Measurements from ENCODE around the gene PPL. TPM values are rescaled to one million over a fixed set of nuclear protein-coding genes. Genes with fewer than 3 reads are reported as not detected.

PPL gene
- total and polyA plus RNA-seq, 3 experiments from 2014 or later, result 0.29 TPM; not detected in 2

DNA sequence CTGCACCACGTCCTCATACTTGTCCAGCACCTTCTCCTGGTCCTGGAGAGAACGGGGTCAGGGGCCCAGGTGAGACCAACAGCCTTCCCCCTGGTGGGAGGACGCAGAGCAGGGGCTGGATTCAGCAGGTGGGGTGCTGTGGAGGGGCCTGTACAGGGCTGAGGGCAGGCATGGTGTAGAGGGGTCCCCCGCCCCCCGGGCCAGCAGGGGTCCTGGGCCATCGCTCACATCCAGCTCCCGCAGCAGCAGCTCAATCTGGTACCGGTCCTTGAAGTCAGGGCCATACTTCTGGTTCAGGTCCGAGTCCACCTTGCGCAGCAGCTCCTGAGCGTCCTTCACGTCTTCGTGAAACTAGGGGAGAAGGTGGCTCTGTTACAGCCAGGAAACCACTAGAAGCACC lies 41.6 kb downstream of the PPL start:
- POLR2A ChIA-PET, result no interaction called here

DNA sequence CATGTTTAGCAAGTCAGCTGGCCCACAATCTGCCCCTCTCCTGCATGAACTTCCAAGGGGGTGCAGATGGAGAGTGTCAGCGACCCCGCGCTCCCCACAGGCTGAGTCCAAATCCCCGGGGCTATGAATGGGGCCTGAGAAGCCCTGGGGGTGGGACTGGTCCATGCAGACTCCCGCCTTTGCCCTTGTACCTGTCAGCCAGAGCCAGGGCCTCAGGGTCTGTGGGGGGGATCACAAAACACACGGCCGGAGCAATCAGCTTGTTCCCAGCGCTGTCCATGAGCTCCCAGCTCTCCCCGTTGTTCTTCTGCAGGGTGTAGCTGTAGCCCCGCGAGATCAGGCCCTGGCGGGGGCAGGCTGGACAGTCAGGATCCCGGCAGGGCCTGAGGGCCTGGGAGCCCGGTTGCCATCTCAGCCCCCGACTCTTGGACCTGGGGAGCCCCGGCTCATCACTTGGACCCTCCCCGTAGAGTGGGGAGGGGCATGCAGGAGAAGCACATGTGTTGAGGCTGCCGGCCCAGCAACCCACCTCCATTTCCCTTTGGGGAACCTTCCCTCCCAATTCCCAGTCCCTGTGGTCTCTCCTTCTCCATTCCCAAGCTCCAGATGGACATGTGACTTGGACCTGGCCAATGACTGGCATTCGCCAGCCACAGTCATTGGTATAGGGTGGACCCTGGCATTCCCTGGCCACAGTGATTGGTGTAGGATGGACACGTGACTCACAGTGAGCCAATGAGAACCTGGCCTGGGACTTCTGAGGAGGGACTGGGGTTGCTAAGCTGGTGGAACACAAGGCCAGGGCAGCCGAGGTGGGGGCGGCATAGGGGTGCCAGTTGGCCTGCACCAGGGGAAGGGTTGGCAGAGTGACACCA lies 42.4 kb downstream of the PPL start:
- no peaks in the 10 kb centered on the region for H3K4me1 Mint-ChIP-seq
- peaks cover 8% of the 10 kb centered on the region in 2 donors for H3K27me3 Mint-ChIP-seq
- ChIA-PET POLR2A (no interaction called here), CTCF (no interaction called here)
- no peaks in the 10 kb centered on the region for H3K9me3 Mint-ChIP-seq
- no peaks in the 10 kb centered on the region for H3K36me3 Mint-ChIP-seq
- no peak overlapping the region for H3K27ac Mint-ChIP-seq
- Histone ChIP-seq H3K9me3 (ENCODE audit: low read length) (no peaks in the 10 kb centered on the region), H3K4me1 (ENCODE audit: insufficient read depth, low read length) (no peaks in the 10 kb centered on the region), H3K27ac (ENCODE audit: low read depth, low read length) (no peak overlapping the region), H3K4me3 (ENCODE audit: low read length) (no peak overlapping the region), H3K27me3 (ENCODE audit: insufficient read depth, low read length, poor library complexity, severe bottlenecking) (no peaks in the 10 kb centered on the region), H3K36me3 (ENCODE audit: insufficient read depth, low read length) (no peaks in the 10 kb centered on the region)
- DNase-seq, result no peak
- no peak overlapping the region for H3K4me3 Mint-ChIP-seq

More for the DNA sequence above, 41.6 kb downstream of the PPL start:
- Histone ChIP-seq H3K4me3 (ENCODE audit: low read length) (no peak overlapping the region), H3K36me3 (ENCODE audit: insufficient read depth, low read length) (no peaks in the 10 kb centered on the region), H3K27me3 (ENCODE audit: insufficient read depth, low read length, poor library complexity, severe bottlenecking) (no peaks in the 10 kb centered on the region), H3K9me3 (ENCODE audit: low read length) (no peaks in the 10 kb centered on the region), H3K27ac (ENCODE audit: low read depth, low read length) (no peak overlapping the region), H3K4me1 (ENCODE audit: insufficient read depth, low read length) (no peaks in the 10 kb centered on the region)
- no peaks in the 10 kb centered on the region for H3K4me1 Mint-ChIP-seq
- H3K36me3 Mint-ChIP-seq, result no peaks in the 10 kb centered on the region
- H3K27ac Mint-ChIP-seq, result no peak overlapping the region
- DNase-seq, result no peak
- no peaks in the 10 kb centered on the region for H3K9me3 Mint-ChIP-seq
- peaks cover 10 to 14% of the 10 kb centered on the region in 2 donors for H3K27me3 Mint-ChIP-seq
- CTCF ChIA-PET, result no interaction called here
- no peak overlapping the region for H3K4me3 Mint-ChIP-seq

DNA sequence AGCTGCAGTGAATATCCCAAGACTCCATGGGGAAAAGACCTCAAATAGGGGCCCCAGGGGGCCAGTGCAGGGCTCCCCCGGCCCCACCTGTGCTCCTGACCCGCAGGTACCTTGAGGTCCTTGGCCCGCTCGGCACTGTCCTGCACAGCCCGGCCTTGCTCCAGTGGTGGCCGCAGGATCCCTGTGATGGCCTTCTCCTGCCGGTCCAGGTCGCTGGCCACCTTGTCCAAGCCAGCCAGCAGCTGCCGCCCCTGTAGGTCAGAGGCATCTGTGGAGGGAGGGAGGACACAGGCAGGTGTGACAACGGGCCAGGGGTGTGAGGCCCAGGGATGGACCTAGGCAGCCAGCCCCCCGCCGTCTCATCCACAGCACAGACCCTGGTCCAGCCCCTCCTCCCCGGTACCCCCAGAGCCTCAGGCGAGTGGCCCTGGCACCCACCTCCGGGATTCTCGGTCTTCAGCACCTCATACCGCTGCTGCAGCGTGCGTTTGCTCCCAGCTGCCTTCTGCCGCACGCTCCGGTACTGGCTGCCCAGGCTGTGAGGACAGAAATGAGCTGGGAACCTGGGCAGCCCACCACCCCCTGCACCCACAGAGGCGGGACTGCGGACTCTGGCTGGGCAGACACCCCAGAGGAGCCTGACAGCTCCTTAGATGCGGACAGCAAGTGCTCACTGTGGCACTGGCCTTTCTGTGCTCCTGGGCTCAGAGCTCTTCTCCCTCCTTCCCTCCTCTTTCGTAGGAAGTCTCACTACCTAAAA lies 43.7 kb downstream of the PPL start:
- Mint-ChIP-seq H3K9me3 (no peaks in the 10 kb centered on the region), H3K27ac (no peak overlapping the region), H3K36me3 (peaks cover 0 to 1% (median 0%) of the 10 kb centered on the region in 3 donors), H3K27me3 (peaks cover 2 to 4% of the 10 kb centered on the region in 2 donors), H3K4me3 (no peak overlapping the region), H3K4me1 (no peaks in the 10 kb centered on the region)
- DNase-seq, result no peak
- ChIA-PET POLR2A (no interaction called here), CTCF (no interaction called here)
- no peaks in the 10 kb centered on the region for H3K4me1 ChIP-seq (ENCODE audit: insufficient read depth, low read length)
- H3K27ac ChIP-seq (ENCODE audit: low read depth, low read length), result no peak overlapping the region
- no peaks in the 10 kb centered on the region for H3K27me3 ChIP-seq (ENCODE audit: insufficient read depth, low read length, poor library complexity, severe bottlenecking)
- H3K36me3 ChIP-seq (ENCODE audit: insufficient read depth, low read length), result no peaks in the 10 kb centered on the region
- no peaks in the 10 kb centered on the region for H3K9me3 ChIP-seq (ENCODE audit: low read length)
- no peak overlapping the region for H3K4me3 ChIP-seq (ENCODE audit: low read length)

DNA sequence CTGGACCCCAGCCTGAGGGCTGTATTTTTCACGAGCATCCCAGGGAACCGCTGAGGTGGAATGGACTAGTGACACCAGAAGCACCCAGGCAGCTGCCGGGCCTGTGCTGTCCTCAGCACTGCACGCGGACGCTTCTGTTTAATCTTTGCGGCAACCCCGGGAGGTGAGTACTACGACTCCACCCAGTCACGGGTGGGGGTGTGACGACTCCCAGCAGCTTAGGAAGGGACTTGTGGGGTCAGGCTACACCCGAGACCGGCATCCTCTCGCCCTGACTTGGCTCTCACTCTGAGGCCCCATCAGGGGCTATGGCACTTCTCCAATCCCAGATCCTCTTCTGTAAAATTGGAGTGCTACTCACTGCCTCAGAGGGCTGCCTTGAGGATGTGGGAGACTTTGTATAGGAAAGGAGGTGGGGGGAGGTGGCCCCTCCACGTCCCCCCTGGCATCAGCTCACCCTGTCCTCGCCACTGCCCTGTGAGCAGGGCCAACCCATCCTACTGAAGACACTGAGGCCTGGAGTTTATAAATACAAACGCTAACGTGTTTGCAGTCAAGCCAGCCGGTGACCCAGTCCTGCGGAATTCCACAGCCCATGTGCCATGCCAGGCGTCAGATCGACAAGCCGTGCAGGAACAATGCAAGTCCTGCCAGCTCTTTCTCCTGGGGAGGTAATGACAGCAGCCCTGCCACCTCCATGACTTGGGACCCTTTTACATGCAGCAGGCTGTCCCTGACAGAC lies 44.4 kb downstream of the PPL start:
- Histone ChIP-seq H3K27ac (ENCODE audit: low read depth, low read length) (no peak overlapping the region), H3K27me3 (ENCODE audit: insufficient read depth, low read length, poor library complexity, severe bottlenecking) (no peaks in the 10 kb centered on the region), H3K9me3 (ENCODE audit: low read length) (no peaks in the 10 kb centered on the region), H3K4me3 (ENCODE audit: low read length) (no peak overlapping the region), H3K4me1 (ENCODE audit: insufficient read depth, low read length) (no peaks in the 10 kb centered on the region), H3K36me3 (ENCODE audit: insufficient read depth, low read length) (no peaks in the 10 kb centered on the region)
- DNase-seq, result no peak
- POLR2A ChIA-PET, result no interaction called here
- Mint-ChIP-seq H3K4me3 (no peak overlapping the region), H3K27me3 (peaks cover 0 to 3% of the 10 kb centered on the region in 2 donors), H3K4me1 (no peaks in the 10 kb centered on the region), H3K36me3 (peaks cover 0 to 7% (median 0%) of the 10 kb centered on the region in 3 donors), H3K9me3 (no peaks in the 10 kb centered on the region), H3K27ac (peak overlapping the region in 1 of 8 donors; percentile 33)
- CTCF ChIA-PET, result no interaction called here

DNA sequence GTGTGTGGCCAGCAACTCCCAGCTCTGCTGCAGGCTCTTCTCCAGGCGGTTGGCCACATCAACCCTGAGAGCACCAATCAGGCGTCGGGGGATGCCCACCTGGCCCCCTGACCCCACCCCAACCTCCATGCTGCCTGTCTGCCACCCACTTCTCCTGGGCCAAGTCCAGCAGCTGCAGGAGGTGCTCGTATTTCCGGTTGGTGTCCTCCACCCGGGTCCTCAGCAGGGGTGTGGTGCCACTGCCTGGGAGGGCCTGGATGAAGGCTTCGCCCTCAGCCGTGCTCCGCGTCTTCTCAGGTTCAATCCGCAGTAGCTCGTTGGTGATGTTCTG lies 45.1 kb downstream of the PPL start:
- Histone ChIP-seq H3K9me3 (ENCODE audit: low read length) (no peaks in the 10 kb centered on the region), H3K4me3 (ENCODE audit: low read length) (no peak overlapping the region), H3K4me1 (ENCODE audit: insufficient read depth, low read length) (no peaks in the 10 kb centered on the region), H3K27ac (ENCODE audit: low read depth, low read length) (no peak overlapping the region), H3K27me3 (ENCODE audit: insufficient read depth, low read length, poor library complexity, severe bottlenecking) (no peaks in the 10 kb centered on the region), H3K36me3 (ENCODE audit: insufficient read depth, low read length) (no peaks in the 10 kb centered on the region)
- peaks cover 0 to 3% of the 10 kb centered on the region in 2 donors for H3K27me3 Mint-ChIP-seq
- DNase-seq, result no peak
- H3K36me3 Mint-ChIP-seq, result peaks cover 0 to 11% (median 4%) of the 10 kb centered on the region in 3 donors
- CTCF ChIA-PET, result no interaction called here
- POLR2A ChIA-PET, result no interaction called here
- H3K9me3 Mint-ChIP-seq, result no peaks in the 10 kb centered on the region
- no peaks in the 10 kb centered on the region for H3K4me1 Mint-ChIP-seq
- H3K27ac Mint-ChIP-seq, result no peak overlapping the region
- H3K4me3 Mint-ChIP-seq, result no peak overlapping the region

DNA sequence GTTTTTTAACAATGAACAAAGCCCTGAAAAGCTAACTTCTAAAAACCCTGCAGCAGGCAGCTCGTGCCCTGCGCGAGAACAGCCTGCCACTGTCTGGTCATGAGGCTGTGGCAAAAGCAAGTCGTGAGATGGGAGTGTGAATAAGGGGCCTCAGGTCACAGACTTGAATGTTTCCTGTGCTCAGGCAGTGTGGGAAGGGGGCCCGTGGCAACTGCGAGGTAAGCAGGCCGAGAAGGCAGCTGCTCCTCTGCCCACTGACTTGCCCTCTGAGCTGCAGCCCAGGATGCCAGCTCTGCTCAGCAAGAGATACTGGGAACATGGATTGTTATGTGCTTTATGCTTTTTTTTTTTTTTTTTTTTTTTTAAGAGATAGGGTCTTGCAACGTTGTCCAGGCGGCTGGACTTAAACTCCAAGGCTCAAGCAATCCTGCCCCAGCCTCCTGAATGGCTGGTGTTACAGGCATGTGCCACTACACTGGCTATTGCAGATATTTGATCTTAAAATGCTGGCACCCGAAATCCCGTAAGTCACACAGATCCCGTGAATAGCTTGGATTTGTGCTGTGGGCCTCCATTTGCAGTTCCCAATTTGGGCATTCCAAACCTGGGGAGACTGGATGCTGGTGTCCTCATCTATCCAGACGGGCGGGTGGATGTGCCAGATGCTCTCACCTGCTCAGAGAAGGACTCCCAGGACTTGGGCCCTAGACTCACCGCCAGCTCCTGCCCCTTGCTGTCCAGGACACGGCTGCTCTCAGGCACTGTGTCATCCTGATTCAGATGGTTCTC lies 45.7 kb downstream of the PPL start:
- Histone ChIP-seq H3K9me3 (ENCODE audit: low read length) (no peaks in the 10 kb centered on the region), H3K27me3 (ENCODE audit: insufficient read depth, low read length, poor library complexity, severe bottlenecking) (no peaks in the 10 kb centered on the region), H3K27ac (ENCODE audit: low read depth, low read length) (no peak overlapping the region), H3K4me1 (ENCODE audit: insufficient read depth, low read length) (no peaks in the 10 kb centered on the region), H3K36me3 (ENCODE audit: insufficient read depth, low read length) (no peaks in the 10 kb centered on the region), H3K4me3 (ENCODE audit: low read length) (no peak overlapping the region)
- Mint-ChIP-seq H3K27ac (peak overlapping the region in 1 of 8 donors; percentile 29), H3K27me3 (peaks cover 0 to 3% of the 10 kb centered on the region in 2 donors), H3K36me3 (peaks cover 0 to 16% (median 7%) of the 10 kb centered on the region in 3 donors), H3K4me3 (no peak overlapping the region), H3K9me3 (no peaks in the 10 kb centered on the region), H3K4me1 (no peaks in the 10 kb centered on the region)
- ChIA-PET CTCF (interaction anchor here (1.1 kb wide), 1 partner anchor 10 kb away, joined by 3 read pairs; no protein-coding TSS in a partner anchor), POLR2A (interaction anchor here (0.6 kb wide), 1 partner anchor 384 kb away, joined by 4 read pairs; no protein-coding TSS in a partner anchor)
- DNase-seq, result no peak

DNA sequence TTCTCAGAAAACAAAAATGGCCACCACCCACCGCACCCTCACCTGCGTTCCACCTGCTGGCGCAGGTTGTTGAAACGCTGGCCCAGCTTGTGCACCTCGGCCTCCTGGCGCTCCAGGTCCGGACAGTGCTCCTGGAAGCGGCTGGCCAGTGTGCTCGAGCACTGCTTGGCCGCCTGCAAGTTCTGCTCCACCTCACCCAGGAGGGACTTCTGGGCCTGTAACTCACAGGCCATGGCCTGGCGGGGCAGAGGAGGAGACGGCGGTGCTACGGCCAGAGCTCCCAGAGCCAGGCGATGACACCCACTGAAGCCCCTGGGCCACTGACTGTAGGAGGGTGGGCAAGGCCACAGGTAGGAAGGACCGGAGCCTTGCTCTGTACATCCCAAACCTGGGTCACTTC lies 46.3 kb downstream of the PPL start:
- Histone ChIP-seq H3K4me1 (ENCODE audit: insufficient read depth, low read length) (no peaks in the 10 kb centered on the region), H3K4me3 (ENCODE audit: low read length) (no peak overlapping the region), H3K9me3 (ENCODE audit: low read length) (no peaks in the 10 kb centered on the region), H3K27ac (ENCODE audit: low read depth, low read length) (no peak overlapping the region), H3K27me3 (ENCODE audit: insufficient read depth, low read length, poor library complexity, severe bottlenecking) (no peaks in the 10 kb centered on the region), H3K36me3 (ENCODE audit: insufficient read depth, low read length) (no peaks in the 10 kb centered on the region)
- Mint-ChIP-seq H3K27me3 (no peaks in the 10 kb centered on the region), H3K27ac (no peak overlapping the region), H3K4me1 (peaks cover 0 to 3% (median 0%) of the 10 kb centered on the region in 3 donors), H3K36me3 (peaks cover 0 to 22% (median 12%) of the 10 kb centered on the region in 3 donors), H3K4me3 (no peak overlapping the region), H3K9me3 (no peaks in the 10 kb centered on the region)
- no peak for DNase-seq
- ChIA-PET CTCF (interaction anchor here (1.1 kb wide), 1 partner anchor 10 kb away, joined by 3 read pairs; no protein-coding TSS in a partner anchor), POLR2A (interaction anchor here (0.6 kb wide), 1 partner anchor 383 kb away, joined by 4 read pairs; no protein-coding TSS in a partner anchor)

All from CD8-positive, alpha-beta memory T cell (primary cell).